HG03159 (cell line): ENCODE measurements around the gene PODXL.

Experiments
- ATAC-seq: cut with Tn5 transposase; IDR thresholded peaks from one replicate; pipeline ENCODE4 v1.9.1; 2021; ENCODE audit warnings: mild to moderate bottlenecking, moderate library complexity; ENCODE audit not compliant: unreplicated experiment

The PODXL gene

GRCh38 chr7:131455001-131455400 is 101.4 kb downstream of the PODXL start:
- ATAC-seq: no peak

DNA sequence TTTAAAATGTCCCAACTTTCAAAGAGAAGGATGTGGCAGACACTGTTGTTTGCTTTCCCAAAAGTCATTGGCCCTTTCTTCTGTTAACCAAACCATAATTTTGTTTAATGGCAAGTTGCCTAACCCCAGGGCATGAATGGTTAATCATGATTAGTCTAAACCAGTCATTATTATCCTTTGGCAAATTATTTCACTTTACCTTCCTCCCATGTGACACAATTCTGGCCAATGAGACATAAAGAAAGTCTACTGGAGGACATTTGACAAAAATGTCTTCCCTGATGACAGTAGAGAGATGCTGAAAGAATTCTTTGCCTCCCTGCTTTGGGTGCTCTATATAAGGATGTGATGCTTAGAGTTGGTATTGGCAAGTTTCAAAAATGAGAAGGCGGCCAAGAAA is 101.9 kb downstream of the PODXL start:
- no peak for ATAC-seq
